GM19452 (cell line): ENCODE results near the gene ASB8.
A peak's percentile ranks its signal among the peaks of the same experiment; 100 is the strongest.

Source experiments
- ATAC-seq: cut with Tn5 transposase; IDR thresholded peaks from one replicate; pipeline ENCODE4 v1.9.1; 2021; ENCODE audit not compliant: unreplicated experiment

Gene ASB8

GRCh38 chr12:48106681-48107613 lies 50.4 kb downstream of the ASB8 start:
- ATAC-seq, result no peak

- ATAC-seq, result peak; percentile 62
Observed at GRCh38 chr12:48105867-48106680, 51.2 kb downstream of the ASB8 start, which contains the start of gene SENP1. Gene SENP1 (minus strand): TSS chr12:48106079. CDS start chr12:48101472, 4,607 bp downstream.

DNA sequence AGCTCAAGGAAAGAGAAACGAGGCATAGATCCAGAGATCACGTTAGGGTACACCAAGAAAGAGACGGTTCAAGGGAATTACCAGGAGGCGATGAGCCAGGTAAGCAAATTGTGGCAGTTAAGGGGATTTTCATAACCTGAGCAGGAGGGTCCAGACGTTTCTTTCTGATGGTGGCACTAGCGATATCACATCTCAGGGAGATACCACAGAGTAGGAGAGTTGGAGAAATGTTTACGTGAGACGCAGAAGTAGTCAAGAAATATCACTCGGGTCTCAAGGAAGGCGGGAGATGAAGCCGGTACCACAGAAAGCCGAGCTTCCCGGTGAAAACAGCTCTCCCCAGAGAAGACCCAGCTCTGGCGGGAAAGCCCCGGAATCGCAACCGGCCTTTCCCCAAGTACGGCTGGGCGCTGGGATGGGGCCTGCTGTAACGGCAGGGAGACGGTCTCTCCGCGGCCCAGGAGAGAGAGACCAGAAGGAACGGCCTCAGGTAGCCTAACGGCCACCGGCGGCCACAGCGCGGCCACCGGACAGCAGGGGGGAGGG lies 51.9 kb downstream of the ASB8 start:
- ATAC-seq, result peak; percentile 33

DNA sequence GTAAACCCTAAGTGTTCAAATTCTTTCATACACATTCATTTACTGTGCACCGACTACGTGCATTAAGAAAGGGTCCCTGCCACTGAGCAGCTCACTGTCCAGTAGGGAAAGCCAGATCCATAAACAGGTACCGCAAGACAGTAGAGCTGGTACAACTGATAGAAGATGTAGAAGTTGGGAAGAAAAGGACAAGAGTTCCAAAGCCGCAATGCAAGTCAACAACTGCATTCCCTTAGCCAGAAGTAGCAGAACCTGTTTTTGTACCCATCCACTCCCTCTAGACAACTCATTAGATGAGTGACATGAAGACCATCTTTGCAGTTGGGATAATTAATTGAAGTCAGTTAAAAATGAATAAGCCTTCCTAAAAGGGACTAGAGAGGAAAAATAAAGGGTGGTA lies 52.8 kb downstream of the ASB8 start:
- no peak for ATAC-seq
